HG03378 (cell line): ENCODE results near the gene CASKIN1.
"Not testable (repeated sequence)": the region's sequence is repeated elsewhere in the genome, so short reads cannot be mapped to it uniquely, and the experiment has no call there.

Experiments
- ATAC-seq: cut with Tn5 transposase; IDR thresholded peaks from one replicate; pipeline ENCODE4 v1.9.1; 2021; ENCODE audit warnings: mild to moderate bottlenecking, moderate library complexity; ENCODE audit not compliant: unreplicated experiment

CASKIN1 gene

GRCh38 chr16:2210009-2210332 lies 13.6 kb upstream of the CASKIN1 start:
- no peak for ATAC-seq

- no peak for ATAC-seq
These were observed 13.0 kb upstream of the CASKIN1 start for GRCh38 chr16:2209258-2210008.

- no peak for ATAC-seq
These were observed 12.4 kb upstream of the CASKIN1 start for GRCh38 chr16:2208772-2209171.

- no peak for ATAC-seq
These were observed 11.9 kb upstream of the CASKIN1 start for GRCh38 chr16:2208308-2208707.

GRCh38 chr16:2207872-2208271 lies 11.5 kb upstream of the CASKIN1 start:
- ATAC-seq, result no peak

GRCh38 chr16:2206780-2207433 lies 10.5 kb upstream of the CASKIN1 start:
- no peak for ATAC-seq

GRCh38 chr16:2206420-2206779 lies 10.0 kb upstream of the CASKIN1 start:
- ATAC-seq, result no peak

GRCh38 chr16:2205967-2206313 lies 9.5 kb upstream of the CASKIN1 start:
- ATAC-seq, result peak; percentile 25

- peak; percentile 57 for ATAC-seq
These were observed 8.9 kb upstream of the CASKIN1 start, which contains the start of gene MLST8 for GRCh38 chr16:2205104-2205966. Gene MLST8, plus strand, starts transcription at chr16:2205454. Its CDS starts 632 bp downstream, at chr16:2206086.

- ATAC-seq, result no peak
These were observed 8.2 kb upstream of the CASKIN1 start for GRCh38 chr16:2204416-2205103.

- ATAC-seq, result not testable (repeated sequence)
These were observed 6.8 kb upstream of the CASKIN1 start for GRCh38 chr16:2203119-2203688.

GRCh38 chr16:2200313-2200712 lies 3.9 kb upstream of the CASKIN1 start:
- no peak for ATAC-seq

- ATAC-seq, result no peak
These were observed 3.3 kb upstream of the CASKIN1 start for GRCh38 chr16:2199621-2200139.

GRCh38 chr16:2199095-2199494 lies 2.7 kb upstream of the CASKIN1 start:
- no peak for ATAC-seq

- no peak for ATAC-seq
These were observed 1.9 kb upstream of the CASKIN1 start for GRCh38 chr16:2198283-2198682.

GRCh38 chr16:2197765-2198164 lies 1.4 kb upstream of the CASKIN1 start:
- no peak for ATAC-seq

GRCh38 chr16:2196981-2197511 lies 641 bp upstream of the CASKIN1 start:
- ATAC-seq, result no peak

- no peak for ATAC-seq
These were observed 863 bp downstream of the CASKIN1 start for GRCh38 chr16:2195322-2196161.

- no peak for ATAC-seq
These were observed 1.5 kb downstream of the CASKIN1 start for GRCh38 chr16:2194852-2195321.
